ENCODE measurements around the gene MAML2. TPM values are rescaled to one million over a fixed set of nuclear protein-coding genes. Genes with fewer than 3 reads are reported as not detected.

Gene MAML2
- total and polyA plus RNA-seq, 8 donors: 1.3 to 22.8 (median 12.1) TPM

GRCh38 chr11:96179905-96180304 lies 163.1 kb downstream of the MAML2 start:
- whole genome bisulfite sequencing, 5 donors: 92 to 98% (median 96%) methylated on average over 4 of the region's 4 CpGs
- Histone ChIP-seq H3K9me3 (no peaks in the 10 kb centered on the region), H3K36me3 (no peaks in the 10 kb centered on the region), H3K4me3 (no peak overlapping the region), H3K4me1 (no peaks in the 10 kb centered on the region), H3K27me3 (no peaks in the 10 kb centered on the region), H3K27ac (no peak overlapping the region)
- intact Hi-C loops (cut with DNase I; ENCODE audit: low total_unique reads): no loop called here
- TF ChIP-seq POLR2A (IDR thresholded peaks at IDR 0.05): no peak
- TF ChIP-seq EP300 (IDR thresholded peaks at IDR 0.05): no peak
- TF ChIP-seq CTCF (IDR thresholded peaks at IDR 0.05): no peak
- no peak for TF ChIP-seq POLR2AphosphoS5 (IDR thresholded peaks at IDR 0.05)
- no peak for DNase-seq

- Histone ChIP-seq H3K4me3 (no peak overlapping the region), H3K4me1 (no peaks in the 10 kb centered on the region), H3K36me3 (no peaks in the 10 kb centered on the region), H3K27me3 (no peaks in the 10 kb centered on the region), H3K27ac (no peak overlapping the region), H3K9me3 (no peaks in the 10 kb centered on the region)
- 91 to 96% (median 94%) methylated on average over 6 of the region's 6 CpGs for WGBS, 5 donors
- DNase-seq: no peak
- intact Hi-C loops (cut with DNase I; ENCODE audit: low total_unique reads): no loop called here
- TF ChIP-seq CTCF (IDR thresholded peaks at IDR 0.05) (no peak), POLR2AphosphoS5 (IDR thresholded peaks at IDR 0.05) (no peak), POLR2A (IDR thresholded peaks at IDR 0.05) (no peak), EP300 (IDR thresholded peaks at IDR 0.05) (no peak)
These were observed 164.1 kb downstream of the MAML2 start for GRCh38 chr11:96178887-96179279.

GRCh38 chr11:96178049-96178886 lies 164.7 kb downstream of the MAML2 start:
- H3K27ac ChIP-seq: no peak overlapping the region
- 87 to 90% (median 89%) methylated on average over 12 of the region's 12 CpGs for WGBS, 5 donors
- no peak for DNase-seq

GRCh38 chr11:96177146-96177545 lies 165.8 kb downstream of the MAML2 start:
- no peak overlapping the region for H3K27ac ChIP-seq
- H3K36me3 ChIP-seq: no peaks in the 10 kb centered on the region
- H3K4me3 ChIP-seq: no peak overlapping the region
- no peak for TF ChIP-seq POLR2A (IDR thresholded peaks at IDR 0.05)
- no peak for TF ChIP-seq POLR2AphosphoS5 (IDR thresholded peaks at IDR 0.05)
- no peak for TF ChIP-seq EP300 (IDR thresholded peaks at IDR 0.05)
- TF ChIP-seq CTCF (IDR thresholded peaks at IDR 0.05): no peak
- H3K9me3 ChIP-seq: no peaks in the 10 kb centered on the region
- DNase-seq: no peak
- no peaks in the 10 kb centered on the region for H3K4me1 ChIP-seq
- no peaks in the 10 kb centered on the region for H3K27me3 ChIP-seq
- intact Hi-C loops (cut with DNase I; ENCODE audit: low total_unique reads): no loop called here
- 78 to 94% (median 90%) methylated on average over 3 of the region's 3 CpGs for WGBS, 5 donors

More at GRCh38 chr11:96178049-96178886, 164.7 kb downstream of the MAML2 start:
- Histone ChIP-seq H3K27me3 (no peaks in the 10 kb centered on the region), H3K9me3 (no peaks in the 10 kb centered on the region), H3K4me3 (no peak overlapping the region), H3K4me1 (no peaks in the 10 kb centered on the region), H3K36me3 (no peaks in the 10 kb centered on the region)
- TF ChIP-seq POLR2A (IDR thresholded peaks at IDR 0.05) (no peak), CTCF (IDR thresholded peaks at IDR 0.05) (no peak), POLR2AphosphoS5 (IDR thresholded peaks at IDR 0.05) (no peak), EP300 (IDR thresholded peaks at IDR 0.05) (no peak)
- intact Hi-C loops (cut with DNase I; ENCODE audit: low total_unique reads): no loop called here

Data from stomach (tissue), 9 donors.